B cell (primary cell): Measurements from ENCODE around the gene PTPRM. TPM values are rescaled to one million over a fixed set of nuclear protein-coding genes. Genes with fewer than 3 reads are reported as not detected.

Experiments used
- ATAC-seq: fragments of 200-7000 bp; cut with Tn5 transposase; one replicate; pipeline ENCODE4 v1.10.0; 2021; ENCODE audit warnings: low read depth, mild to moderate bottlenecking, moderate number of reproducible peaks, moderate library complexity
- CTCF ChIA-PET: fragments of 350-600 bp; sonication (Branson Sonifier 250); formaldehyde crosslinking; loops from one replicate; lab custom pipeline; 2021; ENCODE audit warnings: antibody characterized with exemption, inconsistent platforms; lab: Charles Lee
- POLR2A ChIA-PET: fragments of 350-600 bp; sonication (Branson Sonifier 250); formaldehyde crosslinking; loops from one replicate; lab custom pipeline; 2021; ENCODE audit warnings: antibody characterized with exemption; lab: Charles Lee
- DNase-seq: peaks from one replicate; pipeline ENCODE4 v3.0.0; 2013
- H2AFZ ChIP-seq: 2 replicates; pipeline ENCODE4 v1.6.1; 2012; ENCODE audit warnings: mild to moderate bottlenecking, low read depth, low read length; ENCODE audit not compliant: insufficient read depth, poor library complexity, severe bottlenecking
- H3K27ac ChIP-seq, 2 donors: 1 replicate in 1 of 2; 2 replicates in 1 of 2; pipeline ENCODE4 v1.5.1; 2012 to 2013; ENCODE audit warnings: low read length in 2 of 2, mild to moderate bottlenecking in 2 of 2, moderate library complexity in 1 of 2
- H3K27me3 ChIP-seq, 4 experiments: fragments of 200-600 bp in 1 of 4; sonication (generic) in 1 of 4; replicated peaks in 1 of 4; 1 replicate in 2 of 4; 2 replicates in 2 of 4; pipeline versions ENCODE4 v1.6.1 to v1.7.0; 2013 to 2016; ENCODE audit warnings: low read length in 3 of 4, mild to moderate bottlenecking in 2 of 4, mixed read lengths in 1 of 4, moderate library complexity in 1 of 4; ENCODE audit not compliant: insufficient read depth in 4 of 4, control insufficient read depth in 3 of 4; ENCODE audit errors: control extremely low read depth in 1 of 4
- H3K36me3 ChIP-seq, 2 experiments: replicated peaks in 1 of 2; 1 replicate in 1 of 2; 2 replicates in 1 of 2; pipeline versions ENCODE4 v1.6.1 to v1.7.1; 2013; ENCODE audit warnings: low read length in 1 of 2; ENCODE audit not compliant: insufficient read depth in 2 of 2, control insufficient read depth in 1 of 2; ENCODE audit errors: control extremely low read depth in 1 of 2, extremely low read depth in 1 of 2
- H3K4me1 ChIP-seq, 2 donors: fragments of 200-600 bp in 1 of 2; sonication (generic) in 1 of 2; 1 replicate in 1 of 2; 2 replicates in 1 of 2; pipeline versions ENCODE4 v1.5.1 to v1.6.1; 2013 to 2017; ENCODE audit warnings: low read length in 2 of 2; ENCODE audit not compliant: control insufficient read depth in 2 of 2, insufficient read depth in 2 of 2
- H3K4me2 ChIP-seq: replicated peaks from 2 replicates; pipeline ENCODE3; 2012; ENCODE audit warnings: mild to moderate bottlenecking, low read depth, low read length; ENCODE audit not compliant: poor library complexity, severe bottlenecking
- H3K4me3 ChIP-seq, 5 experiments: fragments of 200-600 bp in 1 of 5; sonication (generic) in 1 of 5; 1 replicate in 3 of 5; 2 replicates in 2 of 5; pipeline versions ENCODE4 v1.5.1 to v1.7.0; 2011 to 2016; ENCODE audit warnings: low read length in 4 of 5, mild to moderate bottlenecking in 4 of 5, low read depth in 2 of 5, control low read depth in 1 of 5, moderate library complexity in 1 of 5; ENCODE audit not compliant: insufficient read depth in 1 of 5; ENCODE audit errors: control extremely low read depth in 1 of 5, extremely low read depth in 1 of 5
- H3K79me2 ChIP-seq: fragments of 200-600 bp; sonication (generic); one replicate; pipeline ENCODE4 v1.6.0; 2016; ENCODE audit warnings: low read length; ENCODE audit not compliant: control insufficient read depth, insufficient read depth
- H3K9ac ChIP-seq: fragments of 200-600 bp; sonication (generic); 2 replicates; pipeline ENCODE4 v1.6.1; 2017; ENCODE audit warnings: mild to moderate bottlenecking, low read length, moderate library complexity
- H3K9me3 ChIP-seq, 3 donors: one replicate each; pipeline versions ENCODE4 v1.6.1 to v1.7.1; 2013; ENCODE audit warnings: low read length in 2 of 3; ENCODE audit not compliant: control insufficient read depth in 2 of 3, insufficient read depth in 1 of 3; ENCODE audit errors: control extremely low read depth in 1 of 3
- H4K20me1 ChIP-seq: 2 replicates; pipeline ENCODE4 v1.6.0; 2012; ENCODE audit warnings: mild to moderate bottlenecking, low read length; ENCODE audit not compliant: insufficient read depth, control insufficient read depth, poor library complexity, severe bottlenecking
- H3K27ac Mint-ChIP-seq: one replicate; pipeline ENCODE4 v1.8.0; 2021; ENCODE audit warnings: mixed read lengths
- H3K27me3 Mint-ChIP-seq: one replicate; pipeline ENCODE4 v1.8.0; 2021; ENCODE audit warnings: mixed read lengths
- H3K4me1 Mint-ChIP-seq: one replicate; pipeline ENCODE4 v1.8.0; 2021; ENCODE audit warnings: mixed read lengths
- H3K4me3 Mint-ChIP-seq: one replicate; pipeline ENCODE4 v1.8.0; 2021; ENCODE audit warnings: mixed read lengths
- H3K9me3 Mint-ChIP-seq: one replicate; pipeline ENCODE4 v1.8.0; 2022; ENCODE audit warnings: mixed read lengths; ENCODE audit not compliant: insufficient read depth
- CTCF ChIP-seq: fragments of 200-600 bp; IDR thresholded peaks from one replicate; pipeline ENCODE4 v1.8.0; 2022; ENCODE audit warnings: antibody characterized with exemption, mild to moderate bottlenecking
- EZH2 ChIP-seq: IDR thresholded peaks from 2 replicates; pipeline ENCODE4 v1.6.1; 2012; ENCODE audit warnings: borderline replicate concordance, low read depth, mild to moderate bottlenecking, moderate library complexity, low read length; ENCODE audit not compliant: insufficient read depth, poor library complexity, severe bottlenecking
- WGBS: methylation state at CpG from one replicate; pipeline ENCODE4 v1.1.5; 2013; ENCODE audit warnings: missing lambda C conversion rate; ENCODE audit not compliant: insufficient coverage; 5-methylcytosine and 5-hydroxymethylcytosine counted together
- intact Hi-C: fragments of 100-400 bp; cut with micrococcal nuclease; formaldehyde crosslinking; loops from one replicate; pipeline ENCODE4 v1.10.0; 2022
- polyA plus RNA-seq: library from polyadenylated mRNA; depleted of rRNA; stranded (reverse); fragments of >200 nt; gene quantifications from 2 replicates; pipeline ENCODE4 v1.2.3, GENCODE V29; 2012
- total RNA-seq, 2 donors: library from RNA; stranded (reverse); fragments of 120-200 nt in 1 of 2; gene quantifications; 1 replicate in 1 of 2; 2 replicates in 1 of 2; pipeline versions ENCODE4 v1.2.3 to v1.2.4, GENCODE V29; 2013 to 2022

Gene PTPRM
- total and polyA plus RNA-seq, 2 donors (not counting 1 experiment from before 2014, with no cell fraction given), result 0.20 to 0.89 TPM

- no peak overlapping the region for H3K4me3 Mint-ChIP-seq
- TF ChIP-seq EZH2 (no peak), CTCF (no peak)
- Histone ChIP-seq H3K9ac (no peak overlapping the region), H4K20me1 (no peaks in the 10 kb centered on the region), H3K79me2 (no peaks in the 10 kb centered on the region), H3K36me3 (no peaks in the 10 kb centered on the region), H3K4me2 (no peak overlapping the region), H3K27ac (no peak overlapping the region), H3K4me1 (no peaks in the 10 kb centered on the region), H2AFZ (no peak overlapping the region), H3K4me3 (no peak overlapping the region), H3K9me3 (peaks cover 0 to 8% (median 0%) of the 10 kb centered on the region in 3 donors), H3K27me3 (peaks cover 0 to 2% (median 0%) of the 10 kb centered on the region in 4 experiments)
- intact Hi-C loops, result no loop called here
- no peaks in the 10 kb centered on the region for H3K9me3 Mint-ChIP-seq
- DNase-seq, result no peak
- H3K27me3 Mint-ChIP-seq, result peaks cover 7% of the 10 kb centered on the region
- WGBS, result 89% methylated on average over 3 of the region's 5 CpGs
- ChIA-PET CTCF (no interaction called here), POLR2A (no interaction called here)
- ATAC-seq, result no peak
- H3K4me1 Mint-ChIP-seq, result no peaks in the 10 kb centered on the region
- no peak overlapping the region for H3K27ac Mint-ChIP-seq
Observed at GRCh38 chr18:8350628-8351027, 783.5 kb downstream of the PTPRM start.

GRCh38 chr18:8351161-8351560, 784.0 kb downstream of the PTPRM start:
- POLR2A ChIA-PET, result no interaction called here
- ATAC-seq, result no peak

More at GRCh38 chr18:8351161-8351560, 784.0 kb downstream of the PTPRM start:
- intact Hi-C loops, result no loop called here
- CTCF ChIA-PET, result no interaction called here
- H3K79me2 ChIP-seq, result no peaks in the 10 kb centered on the region
- H3K36me3 ChIP-seq, result no peaks in the 10 kb centered on the region
- TF ChIP-seq EZH2 (no peak), CTCF (no peak)
- no peaks in the 10 kb centered on the region for H3K4me1 ChIP-seq
- no peak overlapping the region for H3K9ac ChIP-seq
- H3K4me2 ChIP-seq, result no peak overlapping the region
- H3K27me3 Mint-ChIP-seq, result peaks cover 7% of the 10 kb centered on the region
- H3K9me3 Mint-ChIP-seq, result no peaks in the 10 kb centered on the region
- no peak overlapping the region for H3K27ac Mint-ChIP-seq
- peaks cover 0 to 5% (median 0%) of the 10 kb centered on the region in 3 donors for H3K9me3 ChIP-seq
- no peak overlapping the region for H2AFZ ChIP-seq
- H3K27ac ChIP-seq, result no peak overlapping the region
- DNase-seq, result no peak
- no peaks in the 10 kb centered on the region for H4K20me1 ChIP-seq
- H3K4me3 ChIP-seq, result no peak overlapping the region
- no peaks in the 10 kb centered on the region for H3K4me1 Mint-ChIP-seq
- H3K27me3 ChIP-seq, result peaks cover 0 to 2% (median 0%) of the 10 kb centered on the region in 4 experiments
- H3K4me3 Mint-ChIP-seq, result no peak overlapping the region
- WGBS, result 100% methylated on average over 1 of the region's 3 CpGs
